CD4-positive, alpha-beta T cell treated with Interleukin-15 for 1 hour (primary cell): ENCODE results near the gene GAA.
"Not testable (repeated sequence)": the region's sequence is repeated elsewhere in the genome, so short reads cannot be mapped to it uniquely, and the experiment has no call there.

Experiments used
- DNase-seq: peaks from one replicate; pipeline ENCODE4 v3.0.0-alpha.2; 2020

Gene GAA

GRCh38 chr17:80147035-80147822 lies 45.8 kb downstream of the GAA start, which contains the start of gene EIF4A3:
EIF4A3 (minus strand) TSS chr17:80147128; CDS start chr17:80146961, 167 bp downstream.
- DNase-seq = peak; percentile 98

- no peak for DNase-seq
These were observed 50.0 kb downstream of the GAA start for GRCh38 chr17:80151333-80151732.

GRCh38 chr17:80152081-80152702 lies 50.8 kb downstream of the GAA start:
- no peak for DNase-seq

GRCh38 chr17:80153004-80153403 lies 51.6 kb downstream of the GAA start:
- DNase-seq = no peak

GRCh38 chr17:80154166-80154565 lies 52.8 kb downstream of the GAA start:
- DNase-seq = no peak

GRCh38 chr17:80155600-80155999 lies 54.2 kb downstream of the GAA start:
- DNase-seq = not testable (repeated sequence)

- no peak for DNase-seq
These were observed 57.5 kb downstream of the GAA start for GRCh38 chr17:80158846-80159245.

GRCh38 chr17:80160536-80160935 lies 59.2 kb downstream of the GAA start:
- no peak for DNase-seq

- DNase-seq = no peak
These were observed 62.0 kb downstream of the GAA start for GRCh38 chr17:80163336-80163735.

- DNase-seq = no peak
These were observed 62.8 kb downstream of the GAA start for GRCh38 chr17:80164185-80164584.

- no peak for DNase-seq
These were observed 65.1 kb downstream of the GAA start for GRCh38 chr17:80166446-80166845.

- DNase-seq = no peak
These were observed 67.0 kb downstream of the GAA start for GRCh38 chr17:80168371-80168770.

- no peak for DNase-seq
These were observed 67.7 kb downstream of the GAA start for GRCh38 chr17:80169107-80169506.
